Omental fat pad (tissue), 4 donors: ENCODE data around the gene CLCN2. TPM values are rescaled to one million over a fixed set of nuclear protein-coding genes. Genes with fewer than 3 reads are reported as not detected.

Experiments used
- ATAC-seq: fragments of 150-250 bp; one replicate; pipeline ENCODE4 v1.9.1; 2016; ENCODE audit warnings: mild to moderate bottlenecking, moderate library complexity; ENCODE audit not compliant: low FRiP score
- DNase-seq: peaks from one replicate; pipeline ENCODE4 v3.0.0-alpha.2; 2019; ENCODE audit warnings: low spot score
- CTCF ChIP-seq, 3 donors: fragments of 450-650 bp; IDR thresholded peaks; one replicate each; pipeline ENCODE4 v1.5.1; 2016 to 2017; ENCODE audit warnings: antibody characterized with exemption in 3 of 3, mild to moderate bottlenecking in 3 of 3, moderate library complexity in 2 of 3
- total RNA-seq, 4 donors: library from RNA; depleted of rRNA; stranded (reverse); fragments of >200 nt; gene quantifications; one replicate each; pipeline ENCODE4 v1.1.0, GENCODE V29; 2016

CLCN2 gene
- total RNA-seq, 4 donors from 2014 or later, result 2.1 to 8.4 (median 3.8) TPM

- ATAC-seq (no peak), DNase-seq (no peak)
- TF ChIP-seq CTCF (IDR thresholded peaks at IDR 0.05), result no peak
Observed at GRCh38 chr3:184332370-184333090, 28.9 kb downstream of the CLCN2 start.

GRCh38 chr3:184328516-184328915 is 32.9 kb downstream of the CLCN2 start:
- no peak for ATAC-seq
- no peak for DNase-seq
- TF ChIP-seq CTCF (IDR thresholded peaks at IDR 0.05), result no peak

- ATAC-seq (no peak), DNase-seq (no peak)
- TF ChIP-seq CTCF (IDR thresholded peaks at IDR 0.05), result no peak
Observed at GRCh38 chr3:184327171-184327570, 34.2 kb downstream of the CLCN2 start.

- no peak for ATAC-seq
- DNase-seq, result no peak
- TF ChIP-seq CTCF (IDR thresholded peaks at IDR 0.05), result no peak
Observed at GRCh38 chr3:184325715-184326369, 35.6 kb downstream of the CLCN2 start.

- TF ChIP-seq CTCF (IDR thresholded peaks at IDR 0.05), result no peak
- ATAC-seq, result no peak
- DNase-seq, result no peak
Observed at GRCh38 chr3:184325269-184325668, 36.1 kb downstream of the CLCN2 start.

GRCh38 chr3:184323696-184324095 is 37.7 kb downstream of the CLCN2 start:
- TF ChIP-seq CTCF (IDR thresholded peaks at IDR 0.05), result no peak
- DNase-seq (no peak), ATAC-seq (no peak)
